Globus pallidus (tissue), 1 donor: ENCODE data around the gene NOX4.
"Not testable (repeated sequence)": the region's sequence is repeated elsewhere in the genome, so short reads cannot be mapped to it uniquely, and the experiment has no call there.

Source experiments
- DNase-seq: peaks from one replicate; pipeline ENCODE4 v3.0.0-alpha.2; 2015; ENCODE audit warnings: low spot score

NOX4 gene

GRCh38 chr11:89379976-89380771 lies 111.0 kb downstream of the NOX4 start:
- DNase-seq: not testable (repeated sequence)

- not testable (repeated sequence) for DNase-seq
Measured at GRCh38 chr11:89378986-89379385, 112.2 kb downstream of the NOX4 start.

GRCh38 chr11:89369356-89369755 lies 121.8 kb downstream of the NOX4 start:
- DNase-seq: not testable (repeated sequence)

- DNase-seq: not testable (repeated sequence)
Measured at GRCh38 chr11:89364856-89365255, 126.3 kb downstream of the NOX4 start.

- no peak for DNase-seq
Measured at GRCh38 chr11:89361734-89362133, 129.4 kb downstream of the NOX4 start.

- not testable (repeated sequence) for DNase-seq
Measured at GRCh38 chr11:89359208-89359607, 132.0 kb downstream of the NOX4 start.

- DNase-seq: no peak
Measured at GRCh38 chr11:89358761-89359160, 132.4 kb downstream of the NOX4 start.

GRCh38 chr11:89355646-89356045 lies 135.5 kb downstream of the NOX4 start:
- DNase-seq: no peak

- DNase-seq: not testable (repeated sequence)
Measured at GRCh38 chr11:89354513-89354912, 136.7 kb downstream of the NOX4 start.

GRCh38 chr11:89347071-89347470 lies 144.1 kb downstream of the NOX4 start:
- DNase-seq: no peak

- DNase-seq: no peak
Measured at GRCh38 chr11:89346601-89347000, 144.6 kb downstream of the NOX4 start.

- DNase-seq: not testable (repeated sequence)
Measured at GRCh38 chr11:89342880-89343572, 148.1 kb downstream of the NOX4 start.

- not testable (repeated sequence) for DNase-seq
Measured at GRCh38 chr11:89340450-89340849, 150.7 kb downstream of the NOX4 start.

- DNase-seq: not testable (repeated sequence)
Measured at GRCh38 chr11:89338073-89338472, 153.1 kb downstream of the NOX4 start.

- DNase-seq: not testable (repeated sequence)
Measured at GRCh38 chr11:89337100-89337650, 154.0 kb downstream of the NOX4 start.

- peak; percentile 64 for DNase-seq
Measured at GRCh38 chr11:89333704-89334103, 157.5 kb downstream of the NOX4 start.

GRCh38 chr11:89331940-89332339 lies 159.2 kb downstream of the NOX4 start:
- DNase-seq: not testable (repeated sequence)

- DNase-seq: no peak
Measured at GRCh38 chr11:89327885-89328284, 163.3 kb downstream of the NOX4 start.

- DNase-seq: no peak
Measured at GRCh38 chr11:89321401-89321800, 169.8 kb downstream of the NOX4 start.

GRCh38 chr11:89310607-89311006 lies 180.6 kb downstream of the NOX4 start:
- DNase-seq: not testable (repeated sequence)

- DNase-seq: not testable (repeated sequence)
Measured at GRCh38 chr11:89309321-89309985, 181.7 kb downstream of the NOX4 start.

GRCh38 chr11:89308272-89308671 lies 182.9 kb downstream of the NOX4 start:
- not testable (repeated sequence) for DNase-seq
